PC-3 (cell line): ENCODE data around the gene TRIB2. TPM values are rescaled to one million over a fixed set of nuclear protein-coding genes. Genes with fewer than 3 reads are reported as not detected.

Experiments
- ATAC-seq: fragments of 200-7000 bp; cut with Tn5 transposase; 2 replicates; pipeline ENCODE4 v1.9.1; 2020; ENCODE audit warnings: mild to moderate bottlenecking, moderate library complexity
- BruUV-seq: library from RNA; stranded (reverse); fragments of 400-500 nt; replicated peaks from 2 replicates; lab custom pipeline; 2021; lab: Mats Ljungman, UMichigan
- CTCF ChIA-PET: fragments of 300-600 bp; sonication (Branson Sonifier 250); formaldehyde crosslinking; loops from one replicate; lab custom pipeline; 2022; ENCODE audit warnings: antibody characterized with exemption; lab: Charles Lee
- POLR2A ChIA-PET: fragments of 300-600 bp; sonication (Branson Sonifier 250); formaldehyde crosslinking; loops from one replicate; lab custom pipeline; 2022; ENCODE audit warnings: antibody characterized with exemption; ENCODE audit not compliant: unreplicated experiment; lab: Charles Lee
- DNase-seq: peaks from one replicate; pipeline ENCODE4 v3.0.0-alpha.2; 2015
- H2AFZ ChIP-seq: fragments of 300-600 bp; sonication (generic); 2 replicates; pipeline ENCODE4 v1.6.0; 2016; ENCODE audit warnings: antibody characterized with exemption, low read length
- H3F3A ChIP-seq: fragments of 300-600 bp; sonication (generic); one replicate; pipeline ENCODE4 v1.6.0; 2017; ENCODE audit warnings: antibody characterized with exemption, low read length, control low read depth, mild to moderate bottlenecking; ENCODE audit not compliant: unreplicated experiment
- H3K27ac ChIP-seq: fragments of 300-600 bp; sonication (generic); 2 replicates; pipeline ENCODE4 v1.5.1; 2016; ENCODE audit warnings: mild to moderate bottlenecking, low read length
- H3K27me3 ChIP-seq: fragments of 300-600 bp; sonication (generic); 2 replicates; pipeline ENCODE4 v1.6.1; 2016; ENCODE audit warnings: low read length, mixed read lengths
- H3K36me3 ChIP-seq: fragments of 300-600 bp; sonication (generic); 2 replicates; pipeline ENCODE4 v1.6.1; 2016; ENCODE audit warnings: low read depth, mixed run types, low read length, mixed read lengths
- H3K4me1 ChIP-seq: fragments of 300-600 bp; sonication (generic); 2 replicates; pipeline ENCODE4 v1.5.1; 2016; ENCODE audit warnings: low read length; ENCODE audit not compliant: insufficient read depth
- H3K4me2 ChIP-seq: fragments of 300-600 bp; sonication (generic); 2 replicates; pipeline ENCODE4 v1.6.0; 2016; ENCODE audit warnings: low read length
- H3K4me3 ChIP-seq: fragments of 300-600 bp; sonication (generic); 2 replicates; pipeline ENCODE4 v1.5.1; 2016; ENCODE audit warnings: mild to moderate bottlenecking, low read length, mixed read lengths
- H3K79me2 ChIP-seq: fragments of 300-600 bp; sonication (generic); 2 replicates; pipeline ENCODE4 v1.6.1; 2017; ENCODE audit warnings: low read length, mixed read lengths
- H3K9ac ChIP-seq: fragments of 300-600 bp; sonication (generic); 2 replicates; pipeline ENCODE4 v1.6.0; 2016; ENCODE audit warnings: mild to moderate bottlenecking, low read length
- H3K9me2 ChIP-seq: fragments of 300-600 bp; sonication (generic); replicated peaks from 2 replicates; pipeline ENCODE4 v1.6.1; 2016; ENCODE audit warnings: mixed run types, low read length, mixed read lengths
- H3K9me3 ChIP-seq: fragments of 300-600 bp; sonication (generic); 2 replicates; pipeline ENCODE4 v1.6.1; 2016; ENCODE audit warnings: low read length, mixed read lengths
- H4K20me1 ChIP-seq: fragments of 300-600 bp; sonication (generic); 2 replicates; pipeline ENCODE4 v1.6.1; 2016; ENCODE audit warnings: low read length, mixed read lengths
- EZH2 ChIP-seq: fragments of 300-600 bp; sonication (generic); IDR thresholded peaks from one replicate; pipeline ENCODE4 v1.6.1; 2017; ENCODE audit warnings: antibody characterized with exemption, mild to moderate bottlenecking, low read length; ENCODE audit not compliant: unreplicated experiment
- EZH2phosphoT487 ChIP-seq: fragments of 300-600 bp; sonication (generic); IDR thresholded peaks from 2 replicates; pipeline ENCODE4 v1.6.1; 2018; ENCODE audit warnings: mild to moderate bottlenecking, antibody characterized with exemption, low read length, borderline replicate concordance
- intact Hi-C: fragments of 100-400 bp; cut with micrococcal nuclease; formaldehyde crosslinking; loops from 2 replicates; pipeline ENCODE4 v1.9.0; 2023
- total RNA-seq: library from RNA; depleted of rRNA; stranded (reverse); fragments of >200 nt; gene quantifications from 2 replicates; pipeline ENCODE4 v1.2.3, GENCODE V29; 2014
- TF ChIP-seq, protein P1 (sequence below): fragments of 300-600 bp; sonication (generic); conservative IDR thresholded peaks from 2 replicates; pipeline ENCODE4 v1.5.1; 2017; ENCODE audit warnings: antibody characterized with exemption, low read depth, mild to moderate bottlenecking, low read length

The TRIB2 gene
- total RNA-seq, 1 experiment from 2014 or later: 35.2 TPM

- DNase-seq (no peak), ATAC-seq (no peak)
- Histone ChIP-seq H3K79me2 (peaks cover 70% of the 10 kb centered on the region), H3K4me2 (no peak overlapping the region), H3F3A (no peaks in the 10 kb centered on the region), H3K9me3 (no peaks in the 10 kb centered on the region), H2AFZ (no peak overlapping the region), H3K27me3 (no peaks in the 10 kb centered on the region), H3K4me3 (no peak overlapping the region), H4K20me1 (peaks cover 30% of the 10 kb centered on the region), H3K27ac (no peak overlapping the region), H3K4me1 (peaks cover 22% of the 10 kb centered on the region), H3K9ac (no peak overlapping the region), H3K9me2 (no peaks in the 10 kb centered on the region), H3K36me3 (peaks cover 63% of the 10 kb centered on the region)
- ChIA-PET CTCF (no interaction called here), POLR2A (no interaction called here)
- intact Hi-C loops: no loop called here
- no TSS peak for BruUV-seq
- no peak for TF ChIP-seq EZH2
- TF ChIP-seq, protein P1, sequence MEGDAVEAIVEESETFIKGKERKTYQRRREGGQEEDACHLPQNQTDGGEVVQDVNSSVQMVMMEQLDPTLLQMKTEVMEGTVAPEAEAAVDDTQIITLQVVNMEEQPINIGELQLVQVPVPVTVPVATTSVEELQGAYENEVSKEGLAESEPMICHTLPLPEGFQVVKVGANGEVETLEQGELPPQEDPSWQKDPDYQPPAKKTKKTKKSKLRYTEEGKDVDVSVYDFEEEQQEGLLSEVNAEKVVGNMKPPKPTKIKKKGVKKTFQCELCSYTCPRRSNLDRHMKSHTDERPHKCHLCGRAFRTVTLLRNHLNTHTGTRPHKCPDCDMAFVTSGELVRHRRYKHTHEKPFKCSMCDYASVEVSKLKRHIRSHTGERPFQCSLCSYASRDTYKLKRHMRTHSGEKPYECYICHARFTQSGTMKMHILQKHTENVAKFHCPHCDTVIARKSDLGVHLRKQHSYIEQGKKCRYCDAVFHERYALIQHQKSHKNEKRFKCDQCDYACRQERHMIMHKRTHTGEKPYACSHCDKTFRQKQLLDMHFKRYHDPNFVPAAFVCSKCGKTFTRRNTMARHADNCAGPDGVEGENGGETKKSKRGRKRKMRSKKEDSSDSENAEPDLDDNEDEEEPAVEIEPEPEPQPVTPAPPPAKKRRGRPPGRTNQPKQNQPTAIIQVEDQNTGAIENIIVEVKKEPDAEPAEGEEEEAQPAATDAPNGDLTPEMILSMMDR: no peak
- no peak for TF ChIP-seq EZH2phosphoT487
Measured at GRCh38 chr2:12725233-12726187, 8.8 kb downstream of the TRIB2 start.

DNA sequence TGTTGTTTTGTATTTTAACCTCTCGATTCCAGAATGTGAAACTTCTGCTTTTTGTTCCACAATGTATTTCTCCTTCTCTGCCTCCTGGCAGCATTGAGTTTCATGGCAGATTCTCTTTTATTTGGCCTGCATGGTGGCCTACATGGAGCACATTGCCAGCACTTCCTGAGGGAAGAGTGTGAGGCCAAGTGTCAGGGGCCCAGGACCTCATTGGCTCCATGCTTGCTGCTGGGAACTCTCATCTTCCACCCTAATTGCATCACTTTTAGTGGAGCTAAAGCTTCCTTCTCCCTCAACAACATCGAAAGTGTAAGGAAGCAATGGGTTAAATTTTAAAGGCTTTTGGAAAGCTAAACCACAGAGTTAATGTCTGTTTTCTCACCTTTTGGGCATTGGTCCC lies 9.5 kb downstream of the TRIB2 start:
- peaks cover 65% of the 10 kb centered on the region for H3K79me2 ChIP-seq
- ChIA-PET POLR2A (interaction anchor here (0.7 kb wide), 1 partner anchor 16 kb away, joined by 6 read pairs; no protein-coding TSS in a partner anchor), CTCF (no interaction called here)
- H3K36me3 ChIP-seq: peaks cover 65% of the 10 kb centered on the region
- DNase-seq (no peak), ATAC-seq (no peak)
- no peaks in the 10 kb centered on the region for H3F3A ChIP-seq
- H3K9ac ChIP-seq: no peak overlapping the region
- H4K20me1 ChIP-seq: peaks cover 22% of the 10 kb centered on the region
- H3K4me1 ChIP-seq: peaks cover 15% of the 10 kb centered on the region
- intact Hi-C loops: no loop called here
- no peak overlapping the region for H2AFZ ChIP-seq
- H3K27ac ChIP-seq: no peak overlapping the region
- no peak overlapping the region for H3K4me3 ChIP-seq
- no peak for TF ChIP-seq EZH2phosphoT487
- no peaks in the 10 kb centered on the region for H3K9me3 ChIP-seq
- no TSS peak for BruUV-seq
- H3K4me2 ChIP-seq: no peak overlapping the region
- H3K27me3 ChIP-seq: no peaks in the 10 kb centered on the region
- no peaks in the 10 kb centered on the region for H3K9me2 ChIP-seq

- TF ChIP-seq, protein P1: no peak
- TF ChIP-seq EZH2 (no peak), EZH2phosphoT487 (no peak)
- Histone ChIP-seq H3K27ac (no peak overlapping the region), H3K4me2 (no peak overlapping the region), H3K4me3 (no peak overlapping the region), H3K9me3 (no peaks in the 10 kb centered on the region), H3F3A (no peaks in the 10 kb centered on the region), H3K79me2 (peaks cover 64% of the 10 kb centered on the region), H3K9me2 (no peaks in the 10 kb centered on the region), H3K27me3 (no peaks in the 10 kb centered on the region), H4K20me1 (peaks cover 14% of the 10 kb centered on the region), H3K36me3 (peaks cover 65% of the 10 kb centered on the region), H3K4me1 (peaks cover 7% of the 10 kb centered on the region), H3K9ac (no peak overlapping the region), H2AFZ (no peak overlapping the region)
- DNase-seq (no peak), ATAC-seq (no peak)
- ChIA-PET CTCF (no interaction called here), POLR2A (interaction anchor here (0.7 kb wide), 1 partner anchor 17 kb away, joined by 6 read pairs; no protein-coding TSS in a partner anchor)
- intact Hi-C loops: no loop called here
- BruUV-seq: no TSS peak
Measured at GRCh38 chr2:12727065-12727464, 10.3 kb downstream of the TRIB2 start.
